ENCODE data around the gene HTR1A. TPM values are rescaled to one million over a fixed set of nuclear protein-coding genes. Genes with fewer than 3 reads are reported as not detected.

HTR1A gene
- not detected for total RNA-seq
- polyA plus RNA-seq, result not detected

GRCh38 chr5:63962279-63962678, at the start of gene HTR1A:
Gene HTR1A (minus strand): TSS chr5:63962445. CDS start chr5:63961719, 726 bp downstream.
- WGBS, 2 donors, result 9 to 18% methylated on average over 9 of the region's 9 CpGs
- intact Hi-C loops (cut with DNase I), result no loop called here
- Histone ChIP-seq H3K4me3 (no peak within 1 kb of the TSS), H3K27me3 (peaks cover 7 to 46% (median 33%) of the 10 kb centered on the region in 3 donors), H3K9me3 (peaks cover 0 to 8% (median 0%) of the 10 kb centered on the region in 4 donors), H3K36me3 (no peaks in the 10 kb centered on the region), H3K4me1 (no peaks in the 10 kb centered on the region), H3K27ac (no peak within 1 kb of the TSS)
- DNase-seq, result no peak
- no peak for TF ChIP-seq EP300 (IDR thresholded peaks at IDR 0.05)
- no peak for TF ChIP-seq POLR2AphosphoS5 (IDR thresholded peaks at IDR 0.05)
- no peak for TF ChIP-seq POLR2A (IDR thresholded peaks at IDR 0.05)
- TF ChIP-seq CTCF (IDR thresholded peaks at IDR 0.05), result no peak

GRCh38 chr5:64003966-64004365, 41.7 kb upstream of the HTR1A start:
- WGBS, 2 donors, result 66 to 73% methylated on average over 3 of the region's 3 CpGs
- Histone ChIP-seq H3K4me1 (no peaks in the 10 kb centered on the region), H3K27ac (no peak overlapping the region), H3K27me3 (no peaks in the 10 kb centered on the region), H3K9me3 (no peaks in the 10 kb centered on the region), H3K4me3 (no peak overlapping the region), H3K36me3 (no peaks in the 10 kb centered on the region)
- no peak for DNase-seq
- intact Hi-C loops (cut with DNase I), result no loop called here
- TF ChIP-seq POLR2AphosphoS5 (IDR thresholded peaks at IDR 0.05) (no peak), CTCF (IDR thresholded peaks at IDR 0.05) (no peak), POLR2A (IDR thresholded peaks at IDR 0.05) (no peak), EP300 (IDR thresholded peaks at IDR 0.05) (no peak)

- Histone ChIP-seq H3K9me3 (no peaks in the 10 kb centered on the region), H3K27me3 (no peaks in the 10 kb centered on the region), H3K4me3 (no peak overlapping the region), H3K36me3 (no peaks in the 10 kb centered on the region), H3K27ac (no peak overlapping the region), H3K4me1 (no peaks in the 10 kb centered on the region)
- DNase-seq, result no peak
- intact Hi-C loops (cut with DNase I), result no loop called here
- no peak for TF ChIP-seq POLR2A (IDR thresholded peaks at IDR 0.05)
- TF ChIP-seq CTCF (IDR thresholded peaks at IDR 0.05), result no peak
- no peak for TF ChIP-seq EP300 (IDR thresholded peaks at IDR 0.05)
- TF ChIP-seq POLR2AphosphoS5 (IDR thresholded peaks at IDR 0.05), result no peak
Measured at GRCh38 chr5:64000096-64000495, 37.9 kb upstream of the HTR1A start.

GRCh38 chr5:63987053-63987452, 24.8 kb upstream of the HTR1A start:
- Histone ChIP-seq H3K4me3 (no peak overlapping the region), H3K9me3 (no peaks in the 10 kb centered on the region), H3K27me3 (no peaks in the 10 kb centered on the region), H3K36me3 (no peaks in the 10 kb centered on the region), H3K4me1 (no peaks in the 10 kb centered on the region), H3K27ac (no peak overlapping the region)
- intact Hi-C loops (cut with DNase I), result no loop called here
- no peak for DNase-seq
- TF ChIP-seq POLR2AphosphoS5 (IDR thresholded peaks at IDR 0.05), result no peak
- no peak for TF ChIP-seq POLR2A (IDR thresholded peaks at IDR 0.05)
- no peak for TF ChIP-seq EP300 (IDR thresholded peaks at IDR 0.05)

- no peak for DNase-seq
- Histone ChIP-seq H3K27me3 (no peaks in the 10 kb centered on the region), H3K4me3 (no peak overlapping the region), H3K36me3 (no peaks in the 10 kb centered on the region), H3K4me1 (no peaks in the 10 kb centered on the region), H3K9me3 (peaks cover 0 to 2% (median 0%) of the 10 kb centered on the region in 4 donors), H3K27ac (no peak overlapping the region)
- no peak for TF ChIP-seq POLR2A (IDR thresholded peaks at IDR 0.05)
- TF ChIP-seq POLR2AphosphoS5 (IDR thresholded peaks at IDR 0.05), result no peak
- TF ChIP-seq CTCF (IDR thresholded peaks at IDR 0.05), result no peak
- no peak for TF ChIP-seq EP300 (IDR thresholded peaks at IDR 0.05)
- intact Hi-C loops (cut with DNase I), result no loop called here
- 65 to 73% methylated on average over 2 of the region's 2 CpGs for WGBS, 2 donors
Measured at GRCh38 chr5:63981864-63982263, 19.6 kb upstream of the HTR1A start.
